ENCODE data around the gene RFXANK. TPM values are rescaled to one million over a fixed set of nuclear protein-coding genes. Genes with fewer than 3 reads are reported as not detected.
"Not testable (repeated sequence)": the region's sequence is repeated elsewhere in the genome, so short reads cannot be mapped to it uniquely, and the experiment has no call there.

The RFXANK gene
- total and polyA plus RNA-seq, 7 donors, result 34.2 to 91.7 (median 56.1) TPM

- Histone ChIP-seq H3K9me3 (no peaks in the 10 kb centered on the region), H3K27me3 (no peaks in the 10 kb centered on the region), H3K36me3 (peaks cover 0 to 28% (median 3%) of the 10 kb centered on the region in 4 donors), H3K4me1 (peaks cover 0 to 9% (median 8%) of the 10 kb centered on the region in 4 donors), H3K4me3 (no peak overlapping the region), H3K27ac (no peak overlapping the region)
- no peak for DNase-seq
- no peak for TF ChIP-seq CTCF (IDR thresholded peaks at IDR 0.05)
- TF ChIP-seq POLR2AphosphoS5 (IDR thresholded peaks at IDR 0.05), result no peak
- no peak for TF ChIP-seq POLR2A (IDR thresholded peaks at IDR 0.05)
- TF ChIP-seq EP300 (IDR thresholded peaks at IDR 0.05), result no peak
- intact Hi-C loops (cut with DNase I), result loop anchor here (5.0 to 10.0 kb wide), 2 partner anchors 80 to 198 kb away; no protein-coding TSS in a partner anchor
- WGBS, 2 donors, result 94 to 96% methylated on average over 7 of the region's 7 CpGs
These were observed 45.2 kb upstream of the RFXANK start for GRCh38 chr19:19146865-19147264.

GRCh38 chr19:19147344-19147743, 44.7 kb upstream of the RFXANK start:
- 95 to 97% methylated on average over 5 of the region's 5 CpGs for WGBS, 2 donors
- intact Hi-C loops (cut with DNase I), result loop anchor here (5.0 to 10.0 kb wide), 2 partner anchors 80 to 197 kb away; no protein-coding TSS in a partner anchor

GRCh38 chr19:19148504-19148903, 43.6 kb upstream of the RFXANK start:
- 96 to 98% methylated on average over 8 of the region's 8 CpGs for WGBS, 2 donors
- H3K36me3 ChIP-seq, result peaks cover 0 to 28% (median 3%) of the 10 kb centered on the region in 4 donors
- intact Hi-C loops (cut with DNase I), result loop anchor here (5.0 to 10.0 kb wide), 2 partner anchors 79 to 196 kb away; no protein-coding TSS in a partner anchor
- H3K4me1 ChIP-seq, H3K27ac ChIP-seq, H3K27me3 ChIP-seq, H3K4me3 ChIP-seq, DNase-seq, H3K9me3 ChIP-seq: not testable (repeated sequence)

More at GRCh38 chr19:19147344-19147743, 44.7 kb upstream of the RFXANK start:
- Histone ChIP-seq H3K27me3 (no peaks in the 10 kb centered on the region), H3K4me3 (no peak overlapping the region), H3K4me1 (peaks cover 0 to 9% (median 8%) of the 10 kb centered on the region in 4 donors), H3K36me3 (peaks cover 0 to 28% (median 3%) of the 10 kb centered on the region in 4 donors), H3K27ac (no peak overlapping the region), H3K9me3 (no peaks in the 10 kb centered on the region)
- DNase-seq, result no peak
- TF ChIP-seq POLR2A (IDR thresholded peaks at IDR 0.05) (no peak), EP300 (IDR thresholded peaks at IDR 0.05) (no peak), POLR2AphosphoS5 (IDR thresholded peaks at IDR 0.05) (no peak), CTCF (IDR thresholded peaks at IDR 0.05) (no peak)

GRCh38 chr19:19149435-19149834, 42.6 kb upstream of the RFXANK start:
- intact Hi-C loops (cut with DNase I), result loop anchor here (5.0 to 10.0 kb wide), 2 partner anchors 78 to 195 kb away; no protein-coding TSS in a partner anchor
- TF ChIP-seq EP300 (IDR thresholded peaks at IDR 0.05) (no peak), CTCF (IDR thresholded peaks at IDR 0.05) (no peak), POLR2AphosphoS5 (IDR thresholded peaks at IDR 0.05) (no peak), POLR2A (IDR thresholded peaks at IDR 0.05) (no peak)
- no peaks in the 10 kb centered on the region for H3K9me3 ChIP-seq
- H3K4me1 ChIP-seq, result peaks cover 0 to 9% (median 8%) of the 10 kb centered on the region in 4 donors
- H3K36me3 ChIP-seq, result peaks cover 0 to 28% (median 3%) of the 10 kb centered on the region in 4 donors
- no peak overlapping the region for H3K27ac ChIP-seq
- H3K27me3 ChIP-seq, result no peaks in the 10 kb centered on the region
- WGBS, 2 donors, result 84 to 91% methylated on average over 2 of the region's 2 CpGs
- no peak overlapping the region for H3K4me3 ChIP-seq
- no peak for DNase-seq

GRCh38 chr19:19151418-19151817, 40.6 kb upstream of the RFXANK start:
- no peak overlapping the region for H3K27ac ChIP-seq
- TF ChIP-seq EP300 (IDR thresholded peaks at IDR 0.05) (no peak), POLR2A (IDR thresholded peaks at IDR 0.05) (no peak), POLR2AphosphoS5 (IDR thresholded peaks at IDR 0.05) (no peak), CTCF (IDR thresholded peaks at IDR 0.05) (no peak)
- H3K9me3 ChIP-seq, result no peaks in the 10 kb centered on the region
- WGBS, 2 donors, result 70 to 85% methylated on average over 11 of the region's 11 CpGs
- no peak for DNase-seq
- no peak overlapping the region for H3K4me3 ChIP-seq
- no peaks in the 10 kb centered on the region for H3K27me3 ChIP-seq
- intact Hi-C loops (cut with DNase I), result no loop called here
- no peaks in the 10 kb centered on the region for H3K4me1 ChIP-seq
- peaks cover 0 to 28% (median 6%) of the 10 kb centered on the region in 4 donors for H3K36me3 ChIP-seq

All from sigmoid colon (tissue), 7 donors.